Amniotic stem cell (primary cell): ENCODE results near the gene RGS14.
"Not testable (repeated sequence)": the region's sequence is repeated elsewhere in the genome, so short reads cannot be mapped to it uniquely, and the experiment has no call there.

ENCODE experiments used
- DNase-seq: peaks from one replicate; lab custom pipeline; 2025; lab: John Stamatoyannopoulos, UW

RGS14 gene

GRCh38 chr5:177349762-177350161, 8.0 kb upstream of the RGS14 start:
- DNase-seq: no peak

DNA sequence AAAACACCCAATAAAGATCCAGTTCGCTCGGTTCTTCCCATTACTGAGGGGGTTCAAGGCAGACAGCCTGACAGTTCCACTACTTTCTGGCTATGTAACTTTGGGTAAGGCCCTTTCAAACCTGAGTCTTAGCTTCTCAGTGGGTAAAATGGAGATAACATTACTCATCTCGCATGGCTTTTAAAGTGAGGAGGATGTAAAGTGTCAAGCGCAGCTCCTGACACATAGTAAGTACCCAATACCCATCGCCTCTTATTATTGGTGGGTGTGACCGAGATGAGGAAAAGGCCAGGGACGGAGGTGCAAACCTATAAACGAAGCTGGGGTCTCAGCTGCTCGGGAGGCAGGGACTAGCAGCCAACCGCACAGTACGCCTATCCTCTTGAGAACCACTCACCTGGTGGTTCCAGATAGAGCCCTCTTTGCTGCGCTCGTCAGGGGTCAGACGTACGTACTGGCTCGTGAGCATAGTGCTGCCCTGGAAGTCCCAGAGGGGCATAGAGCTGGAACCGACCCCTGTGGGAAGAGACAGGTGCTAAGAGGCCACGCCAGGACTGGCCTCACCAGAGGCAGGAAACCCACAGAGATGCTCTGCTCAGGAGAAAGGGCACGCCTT, 6.8 kb upstream of the RGS14 start:
- DNase-seq: no peak

- DNase-seq: peak; percentile 92
These were observed 6.1 kb upstream of the RGS14 start, which contains the start of gene LMAN2 for GRCh38 chr5:177351392-177352329. LMAN2 (minus strand) TSS chr5:177351668; CDS start chr5:177351647, 21 bp downstream.

GRCh38 chr5:177353093-177353492, 4.6 kb upstream of the RGS14 start:
- DNase-seq: no peak

DNA sequence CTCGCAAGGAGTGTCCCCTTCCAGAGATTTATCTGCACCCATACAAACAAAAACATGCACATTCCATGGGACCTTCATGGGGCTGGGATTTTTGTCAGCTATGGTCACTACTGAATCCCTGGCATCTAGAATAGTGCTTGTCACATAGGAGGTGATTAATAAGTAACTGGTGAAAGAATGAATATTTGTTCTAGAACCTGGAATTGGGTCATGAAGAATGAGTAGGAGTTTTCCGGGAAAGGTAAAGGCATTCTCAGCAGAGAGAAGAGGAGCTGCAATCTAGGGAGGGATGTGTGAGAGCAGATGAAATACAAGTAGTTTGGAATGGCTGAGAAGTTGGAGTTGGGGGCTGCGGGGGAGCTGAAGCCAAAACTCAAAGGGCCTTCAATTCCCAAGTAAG, 3.5 kb upstream of the RGS14 start:
- no peak for DNase-seq

DNA sequence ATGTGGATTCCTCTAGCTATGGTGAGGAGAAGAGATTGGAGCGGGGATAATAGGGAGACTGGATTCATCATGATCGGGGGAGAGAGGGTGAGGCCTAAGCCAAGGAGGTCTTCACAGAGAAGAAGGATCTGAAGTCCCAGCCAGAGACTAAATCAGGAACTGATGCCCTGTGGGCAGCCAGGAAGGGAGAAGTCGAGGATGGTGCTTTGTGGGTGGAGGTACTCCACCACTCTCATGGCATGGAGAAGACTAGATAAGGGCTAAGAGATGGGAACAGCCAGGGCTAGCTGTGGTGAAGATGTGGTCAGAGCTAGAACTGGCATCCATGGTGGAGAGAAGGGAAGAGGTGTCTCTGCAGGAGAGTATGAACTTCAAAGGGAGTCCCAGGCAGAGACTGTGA, 3.0 kb upstream of the RGS14 start:
- no peak for DNase-seq

DNA sequence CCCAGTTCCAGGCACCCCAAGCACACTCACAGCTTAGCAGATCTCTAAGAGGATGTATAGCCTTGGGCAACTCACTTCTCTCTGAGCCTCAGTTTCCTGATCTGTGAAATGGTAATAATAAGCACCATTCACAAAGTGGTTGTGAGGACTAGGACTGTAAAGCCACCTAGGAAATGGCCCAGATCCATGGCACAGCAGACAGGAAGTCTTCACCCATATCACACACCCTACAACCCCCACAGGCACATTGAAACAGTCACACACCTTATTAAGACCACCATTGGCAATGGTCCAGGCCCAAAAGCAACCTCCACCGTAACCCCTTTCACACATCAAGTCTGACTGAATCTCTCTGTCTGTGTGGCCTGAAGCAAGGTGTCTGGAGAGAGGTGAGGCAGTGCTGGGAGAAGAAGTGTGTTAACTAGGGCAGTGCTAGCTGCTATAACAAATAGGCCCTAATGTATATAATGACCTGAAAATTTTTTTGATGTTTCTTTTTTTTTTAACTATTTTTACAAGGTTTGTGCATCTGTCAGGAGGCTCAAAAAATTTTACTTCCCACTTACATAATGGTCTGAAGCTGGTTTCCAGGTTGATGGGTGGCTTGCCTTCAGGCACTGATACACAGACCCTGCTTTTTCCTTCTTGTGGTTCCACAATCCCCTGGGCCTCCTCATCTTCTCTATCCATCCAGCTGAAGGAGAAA, 2.4 kb upstream of the RGS14 start:
- no peak for DNase-seq

- no peak for DNase-seq
These were observed 1.9 kb upstream of the RGS14 start for GRCh38 chr5:177355868-177356168.

- DNase-seq: no peak
These were observed 978 bp upstream of the RGS14 start for GRCh38 chr5:177356746-177357145.

- no peak for DNase-seq
These were observed 622 bp upstream of the RGS14 start for GRCh38 chr5:177357146-177357458.

- DNase-seq: no peak
These were observed 671 bp downstream of the RGS14 start for GRCh38 chr5:177358370-177358819.

DNA sequence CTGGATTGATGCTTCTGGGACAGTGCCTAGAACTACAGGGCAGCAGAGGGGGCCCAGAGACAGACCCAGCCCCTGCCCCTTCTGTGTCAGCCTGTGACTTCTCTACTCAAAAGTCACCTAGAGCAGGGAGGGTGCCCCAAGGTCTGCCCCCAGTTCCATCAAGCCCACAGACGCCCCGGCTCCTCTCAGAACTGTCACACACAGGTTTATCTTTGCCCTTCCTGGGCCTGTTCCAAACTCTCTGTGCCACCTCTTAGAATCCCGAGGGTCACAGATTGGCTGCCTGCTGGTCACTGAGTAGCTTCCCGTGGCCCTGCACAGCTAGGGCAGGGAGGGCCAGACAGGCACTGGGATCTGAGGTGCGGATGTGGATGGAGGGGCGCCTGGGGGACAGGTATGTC, 1.7 kb downstream of the RGS14 start:
- DNase-seq: no peak

GRCh38 chr5:177359860-177360259, 2.1 kb downstream of the RGS14 start:
- no peak for DNase-seq

GRCh38 chr5:177360740-177361139, 3.0 kb downstream of the RGS14 start:
- DNase-seq: not testable (repeated sequence)

DNA sequence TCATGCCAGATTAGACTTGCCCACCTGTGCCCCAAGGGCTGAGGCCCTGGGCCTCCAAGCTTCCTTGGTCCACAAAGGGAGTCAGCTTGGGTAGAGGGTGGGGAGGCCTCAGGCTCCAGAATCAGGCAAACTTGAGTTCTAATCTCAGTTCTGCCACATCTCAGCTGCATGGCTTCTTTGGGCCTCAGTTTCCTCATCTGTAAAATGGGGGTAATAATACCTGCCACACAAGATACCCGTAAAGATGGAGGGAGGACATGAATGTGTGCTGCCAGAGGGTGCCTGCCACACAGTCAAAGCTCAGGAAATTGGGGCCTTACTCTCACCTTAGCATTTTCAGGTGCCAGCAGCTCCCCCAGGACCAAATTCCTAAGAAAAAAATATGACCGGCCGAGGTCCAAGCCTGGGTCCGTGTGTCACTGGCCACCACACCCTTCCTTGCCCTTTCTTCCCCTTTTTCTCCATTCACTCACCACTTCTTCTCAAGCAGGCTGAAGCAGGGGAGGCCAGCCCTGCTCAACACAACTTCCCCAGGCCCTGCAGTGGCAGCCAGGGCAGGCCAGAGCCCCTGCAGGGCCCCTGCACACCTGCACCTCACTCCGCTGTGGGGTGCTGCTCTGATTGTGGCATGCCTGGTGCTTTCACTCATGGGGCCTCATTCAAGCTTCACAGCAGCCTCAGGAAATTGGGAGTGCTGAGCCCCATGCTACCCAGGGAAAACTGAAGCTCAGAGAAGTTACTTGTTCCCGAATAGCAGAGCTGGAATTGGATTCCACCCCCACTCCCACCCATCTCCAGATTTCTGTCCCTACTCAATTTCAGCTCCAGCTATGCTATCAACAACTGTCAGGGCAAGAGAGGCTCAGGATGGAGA, 3.9 kb downstream of the RGS14 start:
- no peak for DNase-seq

GRCh38 chr5:177362292-177362609, 4.5 kb downstream of the RGS14 start:
- DNase-seq: no peak

GRCh38 chr5:177362610-177363507, 5.1 kb downstream of the RGS14 start:
- no peak for DNase-seq

- DNase-seq: no peak
These were observed 5.8 kb downstream of the RGS14 start for GRCh38 chr5:177363565-177363964.

DNA sequence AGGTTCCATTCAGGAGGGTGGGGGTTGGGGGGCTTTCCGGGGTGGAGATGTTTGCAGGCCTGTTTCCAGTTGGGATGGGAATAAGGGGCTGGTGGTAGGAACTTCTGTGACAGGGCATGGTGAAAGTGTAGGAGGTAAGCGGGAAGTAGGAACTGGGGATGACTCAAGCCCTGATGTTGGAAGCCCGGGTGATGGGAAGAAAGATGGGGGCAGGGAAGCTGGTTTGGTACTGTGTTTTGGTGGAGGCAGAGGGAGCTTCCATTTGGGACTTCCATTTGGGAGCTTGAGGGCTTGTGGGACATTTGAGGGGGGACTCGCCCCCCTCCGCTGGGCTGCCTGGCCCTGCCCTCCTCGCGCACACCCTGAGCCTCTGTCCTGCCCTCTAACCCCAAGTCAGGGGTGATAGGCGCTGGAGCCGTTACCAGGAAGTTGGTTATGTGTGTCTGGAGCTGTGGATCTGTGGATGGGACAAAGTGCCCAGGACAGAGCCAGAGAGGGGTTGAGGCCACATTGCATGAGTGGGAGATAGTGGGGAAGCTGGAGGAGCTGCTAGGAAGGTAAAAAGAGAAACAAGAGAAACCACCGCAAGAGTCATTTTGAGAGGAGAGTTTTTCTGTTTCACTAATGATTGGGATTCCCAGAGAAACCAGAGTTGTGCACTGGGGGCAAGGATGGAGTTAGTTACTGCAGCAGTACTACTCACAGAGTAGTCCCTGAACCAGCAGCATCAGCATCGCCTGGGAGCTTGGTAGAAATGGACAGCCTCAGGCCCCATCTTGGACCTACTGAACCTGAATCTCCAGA, 6.6 kb downstream of the RGS14 start:
- DNase-seq: no peak

GRCh38 chr5:177365845-177366527, 8.3 kb downstream of the RGS14 start:
- DNase-seq: no peak
